Small intestine (tissue), 7 donors: Measurements from ENCODE around the gene MFSD6L. TPM values are rescaled to one million over a fixed set of nuclear protein-coding genes. Genes with fewer than 3 reads are reported as not detected.
A peak's percentile ranks its signal among the peaks of the same experiment; 100 is the strongest.

Experiments used
- DNase-seq, 2 donors: peaks; one replicate each; pipeline versions ENCODE4 v3.0.0 to v3.0.0-alpha.2; 2013
- FAIRE-seq: peaks from 2 replicates; lab custom pipeline; 2012; peaks lifted over from hg19 to GRCh38; lab: Jason Lieb, UNC
- H3K27ac ChIP-seq, 3 donors: one replicate each; pipeline ENCODE4 v1.5.1; 2013; ENCODE audit warnings: low read length in 2 of 3, mild to moderate bottlenecking in 2 of 3, control low read depth in 1 of 3, inconsistent platforms in 1 of 3, low read depth in 1 of 3, moderate library complexity in 1 of 3
- H3K27me3 ChIP-seq, 3 donors: one replicate each; pipeline ENCODE4 v1.6.1; 2013; ENCODE audit warnings: low read length in 3 of 3, inconsistent platforms in 1 of 3; ENCODE audit not compliant: control insufficient read depth in 3 of 3, insufficient read depth in 3 of 3
- H3K36me3 ChIP-seq, 3 donors: one replicate each; pipeline ENCODE4 v1.6.1; 2013; ENCODE audit warnings: low read length in 3 of 3, inconsistent platforms in 1 of 3, low read depth in 1 of 3, mild to moderate bottlenecking in 1 of 3, moderate library complexity in 1 of 3; ENCODE audit not compliant: control insufficient read depth in 3 of 3, insufficient read depth in 2 of 3
- H3K4me1 ChIP-seq, 3 donors: one replicate each; pipeline ENCODE4 v1.6.1; 2013; ENCODE audit warnings: low read length in 2 of 3, inconsistent platforms in 1 of 3, low read depth in 1 of 3, mild to moderate bottlenecking in 1 of 3, moderate library complexity in 1 of 3; ENCODE audit not compliant: control insufficient read depth in 3 of 3, insufficient read depth in 2 of 3
- H3K4me3 ChIP-seq, 3 donors: one replicate each; pipeline ENCODE4 v1.5.1; 2013; ENCODE audit warnings: low read length in 3 of 3, control low read depth in 1 of 3, inconsistent platforms in 1 of 3, low read depth in 1 of 3, mild to moderate bottlenecking in 1 of 3, moderate library complexity in 1 of 3
- H3K9me3 ChIP-seq, 2 donors: one replicate each; pipeline ENCODE4 v1.6.1; 2013; ENCODE audit warnings: low read depth in 1 of 2, low read length in 1 of 2; ENCODE audit not compliant: control insufficient read depth in 2 of 2, insufficient read depth in 1 of 2
- WGBS, 3 donors: extraction: QIAGEN DNeasy Blood & Tissue Kit; methylation state at CpG; one replicate each; pipeline ENCODE4 v1.1.7; 2013; 5-methylcytosine and 5-hydroxymethylcytosine counted together
- polyA plus RNA-seq, 4 donors: library from polyadenylated mRNA; stranded (reverse) in 3 of 4; unstranded in 1 of 4; fragments of 200-250 nt in 3 of 4; fragments of 120-200 nt in 1 of 4; gene quantifications; one replicate each; pipeline versions ENCODE4 v1.2.1 to v1.2.3, GENCODE V29; 2013
- donor health status: healthy with polysubstance abuse.
- donor health status: control.
- donor health status: control.
- donor health status: Bipolar disorder and iron deficiency.
- donor health status: healthy.

Gene MFSD6L
- polyA plus RNA-seq, 4 donors = 0.81 to 10.8 (median 5.8) TPM; not detected in 1

DNA sequence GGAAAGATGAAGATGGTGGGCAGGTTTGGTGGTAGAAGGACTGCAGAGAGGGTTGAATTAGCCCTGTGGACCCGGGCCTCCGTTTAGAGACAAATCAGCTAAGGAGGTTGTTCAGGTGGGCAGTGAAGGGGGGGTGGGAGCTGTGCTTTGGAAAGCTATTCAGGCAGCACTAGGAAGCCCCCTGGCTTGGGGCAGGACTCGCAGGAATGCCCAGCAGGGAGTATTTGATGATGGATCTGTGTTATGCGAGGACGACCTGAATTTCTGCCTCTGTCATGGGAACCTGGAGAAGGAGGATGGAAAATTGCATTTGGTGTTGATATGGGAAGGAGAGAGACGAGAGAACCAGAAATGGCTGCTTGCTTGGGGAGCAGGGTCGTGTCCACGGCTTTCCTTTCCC is 44.3 kb downstream of the MFSD6L start:
- H3K27me3 ChIP-seq = peaks cover 0 to 18% (median 0%) of the 10 kb centered on the region in 3 donors
- FAIRE-seq = no peak
- no peak overlapping the region for H3K27ac ChIP-seq
- no peak overlapping the region for H3K4me3 ChIP-seq
- H3K9me3 ChIP-seq = no peaks in the 10 kb centered on the region
- WGBS, 3 donors = 74 to 78% (median 75%) methylated on average over 8 of the region's 8 CpGs
- DNase-seq = no peak
- H3K4me1 ChIP-seq = no peaks in the 10 kb centered on the region
- H3K36me3 ChIP-seq = no peaks in the 10 kb centered on the region

DNA sequence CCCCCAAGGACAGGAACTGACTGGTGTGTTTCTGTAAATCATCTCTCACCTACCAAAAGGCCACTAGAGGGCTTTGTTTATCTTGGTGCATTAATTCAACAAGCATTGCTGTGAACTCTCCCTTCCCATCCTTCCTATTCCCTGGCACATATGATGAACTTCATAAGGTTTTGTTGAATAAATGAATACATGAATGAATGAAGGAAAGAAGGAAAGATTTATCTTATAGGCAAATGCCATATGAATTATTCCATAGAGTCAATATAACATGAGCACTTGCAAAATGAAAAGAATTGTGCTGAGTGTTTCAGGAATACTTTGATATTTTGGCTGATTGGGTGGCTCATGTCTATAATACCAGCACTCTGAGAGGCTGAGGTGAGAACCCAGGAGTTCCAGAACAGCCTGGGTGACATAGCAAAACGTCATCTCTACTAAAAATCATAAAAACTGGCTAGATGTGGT is 45.2 kb downstream of the MFSD6L start:
- Histone ChIP-seq H3K9me3 (no peaks in the 10 kb centered on the region), H3K27me3 (peaks cover 0 to 18% (median 0%) of the 10 kb centered on the region in 3 donors), H3K4me1 (no peaks in the 10 kb centered on the region), H3K4me3 (no peak overlapping the region), H3K36me3 (no peaks in the 10 kb centered on the region), H3K27ac (no peak overlapping the region)
- FAIRE-seq = no peak
- DNase-seq = peak in 1 of 2 donors; percentile 16
- 0 to 39% (median 18%) methylated on average over 1 of the region's 1 CpG for WGBS, 3 donors

- H3K4me3 ChIP-seq = no peak overlapping the region
- no peaks in the 10 kb centered on the region for H3K4me1 ChIP-seq
- no peak for FAIRE-seq
- H3K27me3 ChIP-seq = peaks cover 0 to 18% (median 0%) of the 10 kb centered on the region in 3 donors
- DNase-seq = no peak
- no peaks in the 10 kb centered on the region for H3K9me3 ChIP-seq
- H3K27ac ChIP-seq = no peak overlapping the region
- no peaks in the 10 kb centered on the region for H3K36me3 ChIP-seq
- 75 to 81% (median 75%) methylated on average over 12 of the region's 12 CpGs for WGBS, 3 donors
These were observed 45.8 kb downstream of the MFSD6L start for GRCh38 chr17:8753136-8753975.

DNA sequence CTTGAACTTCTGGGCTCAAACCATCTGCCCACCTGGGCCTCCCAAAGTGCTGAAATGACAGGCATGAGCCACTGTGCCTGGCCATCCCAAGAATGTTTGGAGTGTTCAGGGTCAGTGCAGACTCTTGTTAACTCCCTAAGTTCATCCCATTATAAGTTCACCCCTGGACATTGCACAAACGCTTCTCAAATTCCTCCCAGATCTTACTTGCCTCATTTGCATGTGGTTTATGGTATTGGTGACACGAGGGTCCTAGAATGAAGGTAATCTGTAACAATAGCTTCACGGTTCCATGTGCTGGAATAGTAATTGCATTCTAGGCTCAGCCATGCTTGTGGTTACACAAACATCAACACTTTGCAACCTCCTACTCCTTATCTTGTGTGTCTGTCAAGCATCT is 49.5 kb downstream of the MFSD6L start:
- no peak overlapping the region for H3K4me3 ChIP-seq
- H3K9me3 ChIP-seq = no peaks in the 10 kb centered on the region
- no peak overlapping the region for H3K27ac ChIP-seq
- FAIRE-seq (no peak), DNase-seq (no peak)
- peaks cover 0 to 5% (median 0%) of the 10 kb centered on the region in 3 donors for H3K4me1 ChIP-seq
- H3K27me3 ChIP-seq = peaks cover 0 to 11% (median 0%) of the 10 kb centered on the region in 3 donors
- no peaks in the 10 kb centered on the region for H3K36me3 ChIP-seq
- WGBS, 3 donors = 52 to 68% (median 66%) methylated on average over 3 of the region's 3 CpGs

DNA sequence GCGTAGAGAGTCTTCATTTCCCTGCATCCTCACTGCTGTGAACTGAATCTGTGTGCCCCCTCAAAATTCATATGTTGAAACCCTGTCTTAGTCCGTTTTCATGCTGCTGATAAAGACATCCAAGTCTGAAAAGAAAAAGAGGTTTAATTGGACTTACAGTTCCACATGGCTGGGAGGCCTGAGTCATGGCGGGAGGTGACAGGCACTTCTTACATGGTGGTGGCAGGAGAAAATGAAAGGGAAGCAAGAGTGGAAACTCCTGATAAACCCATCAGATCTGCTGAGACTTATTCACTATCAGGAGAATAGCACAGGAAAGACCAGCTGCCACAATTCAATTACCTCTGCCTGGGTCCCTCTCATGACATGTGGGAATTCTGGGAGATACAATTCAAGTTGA is 51.4 kb downstream of the MFSD6L start:
- H3K4me3 ChIP-seq = no peak overlapping the region
- H3K27me3 ChIP-seq = peaks cover 0 to 10% (median 0%) of the 10 kb centered on the region in 3 donors
- no peak for FAIRE-seq
- H3K4me1 ChIP-seq = peaks cover 0 to 5% (median 0%) of the 10 kb centered on the region in 3 donors
- no peak for DNase-seq
- no peaks in the 10 kb centered on the region for H3K36me3 ChIP-seq
- 81 to 89% (median 88%) methylated on average over 3 of the region's 3 CpGs for WGBS, 3 donors
- no peak overlapping the region for H3K27ac ChIP-seq
- no peaks in the 10 kb centered on the region for H3K9me3 ChIP-seq

Other genes starting within 250 kb of the MFSD6L start
- gene MYH10, start 168.6 kb downstream of the MFSD6L start, polyA plus RNA-seq = 10 to 100 TPM in 1 of 4 donors, 1 to 10 TPM in 2, under 1 TPM in 1; 0.81 to 50.9 (median 3.8) TPM
- under 1 TPM in 1 of 4 donors, not detected in 3; 0.06 TPM for gene CCDC42, start 54.5 kb downstream of the MFSD6L start, polyA plus RNA-seq
- gene SPDYE4, start 40.8 kb downstream of the MFSD6L start, polyA plus RNA-seq = not detected
- gene PIK3R6, start 68.3 kb upstream of the MFSD6L start, polyA plus RNA-seq = 1 to 10 TPM in 1 of 4 donors, under 1 TPM in 2, not detected in 1; 0.25 to 1.9 (median 0.54) TPM
- gene PIK3R5, start 166.3 kb upstream of the MFSD6L start, polyA plus RNA-seq = 1 to 10 TPM; 1.3 to 4.6 (median 3.0) TPM
- 10 to 100 TPM in 1 of 4 donors, 1 to 10 TPM in 2, under 1 TPM in 1; 0.22 to 13.2 (median 2.6) TPM for gene NTN1, start 222.1 kb upstream of the MFSD6L start, polyA plus RNA-seq